ENCODE results near the gene ATP8B2.

Gene ATP8B2

GRCh38 chr1:154400381-154400801 is 75.1 kb downstream of the ATP8B2 start:
- DNase-seq = peak; percentile 87 to 89
